GM20431 (cell line): ENCODE measurements around the gene RGS16.

Experiments used
- in situ Hi-C: fragments of 300-500 bp; cut with MseI, MboI; formaldehyde crosslinking; loops from one replicate; pipeline ENCODE4 v1.15.0; 2020; ENCODE audit warnings: low sequenced_read_pairs; ENCODE audit not compliant: unreplicated experiment

The RGS16 gene

GRCh38 chr1:182552527-182552926 is 51.7 kb downstream of the RGS16 start:
- in situ Hi-C loops = no loop called here

DNA sequence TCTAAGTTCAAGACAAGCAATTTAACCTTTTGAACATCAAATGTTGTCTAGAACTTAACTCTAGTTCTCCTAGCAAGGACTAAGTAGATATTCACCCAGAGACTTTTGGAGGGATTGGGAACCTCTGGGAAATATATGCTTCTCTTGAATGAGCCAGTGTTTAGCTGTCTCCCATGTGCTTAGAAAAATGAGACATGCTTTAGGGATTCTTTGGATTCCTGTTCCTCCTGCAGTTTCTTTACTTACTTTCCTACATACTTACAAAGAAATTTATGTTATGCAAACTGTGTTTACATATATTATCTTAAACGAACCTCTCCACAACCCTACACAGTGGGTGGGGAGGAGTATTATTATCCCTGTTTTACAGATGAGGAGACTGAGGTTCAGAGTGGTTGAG is 54.4 kb downstream of the RGS16 start:
- in situ Hi-C loops = no loop called here

DNA sequence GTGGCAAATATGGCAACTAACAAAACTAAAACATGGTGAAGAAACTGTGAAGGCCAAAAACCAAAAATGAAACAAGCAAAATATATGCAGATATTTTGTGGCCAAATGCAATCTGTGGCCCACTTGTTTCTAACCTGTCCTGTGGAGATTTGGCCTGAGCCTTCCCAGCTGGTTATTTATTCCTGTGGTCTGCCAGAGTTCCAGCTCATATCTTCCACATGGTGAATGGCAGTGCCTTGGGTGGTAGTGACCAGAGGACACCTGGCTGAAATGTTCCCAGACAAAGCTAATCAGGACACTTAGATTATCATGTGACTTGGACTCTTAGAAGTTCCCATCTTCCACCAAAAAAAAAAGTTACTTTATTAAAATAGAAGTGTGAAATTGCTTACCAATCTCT is 54.8 kb downstream of the RGS16 start:
- in situ Hi-C loops = no loop called here
